ENCODE results near the gene GOLGA7B.

Gene GOLGA7B

GRCh38 chr10:97849687-97850402, at the start of gene GOLGA7B:
TSS of gene GOLGA7B (plus strand) at chr10:97849843. CDS start at chr10:97850304, 461 bp downstream.
- in situ Hi-C loops (cut with MboI; ENCODE audit: low pct_unique_long_range_greater_than_20kb, low sequenced_read_pairs, unreplicated experiment) = no loop called here
- DNase-seq (ENCODE audit: low spot score) = peak; percentile 73
- no peak for TF ChIP-seq CTCF (IDR thresholded peaks at IDR 0.05; ENCODE audit: extremely low read depth, insufficient read depth, missing control alignments)

GRCh38 chr10:97800474-97800873, 49.2 kb upstream of the GOLGA7B start:
- in situ Hi-C loops (cut with MboI; ENCODE audit: low pct_unique_long_range_greater_than_20kb, low sequenced_read_pairs, unreplicated experiment) = no loop called here
- DNase-seq (ENCODE audit: low spot score) = no peak
- TF ChIP-seq CTCF (IDR thresholded peaks at IDR 0.05; ENCODE audit: extremely low read depth, insufficient read depth, missing control alignments) = no peak

GRCh38 chr10:97801422-97801821, 48.2 kb upstream of the GOLGA7B start:
- in situ Hi-C loops (cut with MboI; ENCODE audit: low pct_unique_long_range_greater_than_20kb, low sequenced_read_pairs, unreplicated experiment) = no loop called here
- DNase-seq (ENCODE audit: low spot score) = no peak
- TF ChIP-seq CTCF (IDR thresholded peaks at IDR 0.05; ENCODE audit: extremely low read depth, insufficient read depth, missing control alignments) = no peak

- TF ChIP-seq CTCF (IDR thresholded peaks at IDR 0.05; ENCODE audit: extremely low read depth, insufficient read depth, missing control alignments) = no peak
- in situ Hi-C loops (cut with MboI; ENCODE audit: low pct_unique_long_range_greater_than_20kb, low sequenced_read_pairs, unreplicated experiment) = no loop called here
- no peak for DNase-seq (ENCODE audit: low spot score)
Measured at GRCh38 chr10:97805096-97805884, 44.4 kb upstream of the GOLGA7B start.

- in situ Hi-C loops (cut with MboI; ENCODE audit: low pct_unique_long_range_greater_than_20kb, low sequenced_read_pairs, unreplicated experiment) = no loop called here
- DNase-seq (ENCODE audit: low spot score) = no peak
- TF ChIP-seq CTCF (IDR thresholded peaks at IDR 0.05; ENCODE audit: extremely low read depth, insufficient read depth, missing control alignments) = no peak
Measured at GRCh38 chr10:97805949-97806348, 43.7 kb upstream of the GOLGA7B start.

GRCh38 chr10:97810446-97810845, 39.2 kb upstream of the GOLGA7B start:
- DNase-seq (ENCODE audit: low spot score) = no peak
- in situ Hi-C loops (cut with MboI; ENCODE audit: low pct_unique_long_range_greater_than_20kb, low sequenced_read_pairs, unreplicated experiment) = no loop called here
- TF ChIP-seq CTCF (IDR thresholded peaks at IDR 0.05; ENCODE audit: extremely low read depth, insufficient read depth, missing control alignments) = no peak
